GM18511 (cell line): ENCODE data around the gene APOB.
A peak's percentile ranks its signal among the peaks of the same experiment; 100 is the strongest.

ENCODE experiments used
- ATAC-seq: cut with Tn5 transposase; IDR thresholded peaks from one replicate; pipeline ENCODE4 v1.9.1; 2021; ENCODE audit warnings: mild to moderate bottlenecking, moderate library complexity; ENCODE audit not compliant: unreplicated experiment

Gene APOB

DNA sequence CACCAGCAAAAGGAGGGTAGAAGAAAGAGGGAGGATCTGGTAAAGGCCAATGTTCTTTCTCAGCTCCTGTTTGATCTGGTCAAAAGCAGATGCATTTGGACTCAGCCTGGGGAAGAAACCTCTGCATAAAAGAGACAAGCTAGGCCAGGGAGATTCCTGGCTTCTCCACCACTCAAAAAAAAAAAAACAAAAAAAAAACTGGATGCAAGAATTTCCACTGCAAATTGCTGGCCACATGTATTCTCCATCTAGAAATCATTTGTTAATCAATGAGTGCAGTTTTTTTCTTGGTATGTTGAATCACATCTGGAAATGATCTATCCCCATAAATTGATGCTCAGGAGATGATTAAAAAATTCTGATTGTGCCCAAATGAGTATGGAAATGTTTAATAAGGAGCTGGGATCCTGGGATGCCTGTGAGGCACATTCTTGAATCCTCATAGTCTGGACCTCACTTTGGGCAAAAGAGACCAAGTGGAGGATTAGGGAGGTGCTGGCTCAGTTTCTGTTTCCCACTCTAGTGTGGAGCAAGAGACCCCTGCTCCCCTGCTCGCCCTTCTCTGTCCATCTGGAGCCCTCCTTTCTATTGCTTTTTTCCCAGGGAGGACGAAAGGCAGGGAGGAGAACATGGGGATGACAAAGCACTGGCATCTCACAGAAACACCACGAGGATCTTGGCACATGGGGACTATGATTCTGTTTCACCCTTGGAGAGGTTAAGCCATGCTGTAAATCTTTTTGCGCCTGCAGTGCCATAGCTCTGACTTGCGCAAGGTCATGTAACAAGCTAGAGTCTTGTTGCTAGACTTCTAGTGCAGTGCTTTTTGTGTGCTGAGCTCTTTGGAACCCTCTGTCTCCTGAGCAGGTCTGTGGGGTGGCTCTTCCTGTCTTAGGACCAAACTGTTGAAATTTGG, 57.6 kb downstream of the APOB start:
- no peak for ATAC-seq

DNA sequence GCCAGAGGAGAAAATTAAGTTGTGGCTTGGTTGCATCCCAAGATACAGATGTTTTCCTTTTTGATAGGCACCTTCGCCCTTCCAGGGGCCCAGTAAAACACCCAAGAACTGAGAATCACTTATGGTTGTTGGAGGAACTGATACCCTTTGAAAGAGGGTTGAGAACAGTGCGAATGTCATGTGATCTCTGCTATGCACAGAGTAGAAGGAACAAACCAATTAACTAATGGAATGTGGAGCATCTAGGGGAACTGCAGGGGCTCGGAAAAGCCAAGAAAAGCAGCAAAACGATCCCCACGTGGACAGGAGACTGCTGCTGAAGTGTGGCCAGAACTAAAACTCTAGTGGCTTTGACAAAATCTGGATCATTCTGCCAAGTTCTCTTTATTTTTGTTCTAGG, 58.8 kb downstream of the APOB start:
- ATAC-seq = no peak

DNA sequence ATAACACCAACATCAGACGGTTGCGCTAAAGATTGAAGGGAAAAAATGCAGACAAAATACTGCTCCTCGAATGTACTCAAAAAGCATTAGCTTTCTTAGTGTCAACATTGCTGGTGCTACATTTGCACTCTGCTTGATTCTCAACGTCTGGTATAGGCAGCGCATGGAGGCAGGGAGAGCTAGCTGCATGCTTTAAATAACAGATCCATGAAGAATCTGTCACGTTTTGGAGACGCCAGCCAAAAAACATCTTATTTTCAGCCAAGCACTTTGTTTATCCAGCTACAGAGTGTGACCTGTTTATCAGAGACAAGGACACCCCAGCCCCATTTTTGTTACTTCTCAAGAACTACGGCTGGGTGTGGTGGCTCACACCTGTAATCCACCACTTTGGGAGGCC, 59.5 kb downstream of the APOB start:
- ATAC-seq = no peak

DNA sequence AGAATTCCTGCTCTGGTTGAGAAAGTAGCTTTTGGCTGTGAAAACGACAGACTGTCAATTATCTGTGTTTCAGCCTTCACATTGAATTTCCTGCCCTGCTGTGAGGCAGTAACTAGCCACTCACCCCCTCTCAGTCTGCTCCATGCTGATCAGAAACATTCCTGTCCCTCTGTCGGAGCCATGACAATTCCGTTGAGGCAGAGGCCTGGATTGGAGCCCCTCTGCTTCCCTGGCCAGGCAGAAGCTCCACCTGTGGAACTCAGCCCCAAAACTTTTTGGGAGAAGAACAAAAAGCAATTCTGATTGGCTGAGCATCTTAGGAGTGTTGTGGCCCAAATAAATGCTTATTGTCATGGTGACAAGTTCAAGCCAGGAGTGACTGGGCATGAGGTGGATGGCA, 60.0 kb downstream of the APOB start:
- no peak for ATAC-seq

DNA sequence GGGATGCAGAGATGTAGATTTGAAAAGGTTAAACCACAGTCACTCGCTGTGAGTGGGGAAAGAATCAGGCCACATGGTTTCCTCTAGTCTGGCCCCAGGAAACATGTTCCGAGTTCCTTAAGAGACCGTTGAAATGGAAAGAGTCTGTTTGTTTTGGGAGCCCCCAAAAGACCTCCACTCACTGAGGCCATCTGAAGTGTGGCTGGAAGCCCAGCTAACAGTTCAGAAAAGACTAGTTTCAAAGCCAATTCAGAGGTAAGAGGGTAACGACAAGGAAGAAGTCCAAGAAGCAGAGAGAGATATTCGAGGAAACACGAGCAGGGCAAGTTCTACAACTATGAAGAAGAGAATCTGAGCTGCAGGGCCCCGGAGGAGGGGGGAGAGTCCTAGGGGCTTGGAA, 61.0 kb downstream of the APOB start:
- ATAC-seq = no peak

DNA sequence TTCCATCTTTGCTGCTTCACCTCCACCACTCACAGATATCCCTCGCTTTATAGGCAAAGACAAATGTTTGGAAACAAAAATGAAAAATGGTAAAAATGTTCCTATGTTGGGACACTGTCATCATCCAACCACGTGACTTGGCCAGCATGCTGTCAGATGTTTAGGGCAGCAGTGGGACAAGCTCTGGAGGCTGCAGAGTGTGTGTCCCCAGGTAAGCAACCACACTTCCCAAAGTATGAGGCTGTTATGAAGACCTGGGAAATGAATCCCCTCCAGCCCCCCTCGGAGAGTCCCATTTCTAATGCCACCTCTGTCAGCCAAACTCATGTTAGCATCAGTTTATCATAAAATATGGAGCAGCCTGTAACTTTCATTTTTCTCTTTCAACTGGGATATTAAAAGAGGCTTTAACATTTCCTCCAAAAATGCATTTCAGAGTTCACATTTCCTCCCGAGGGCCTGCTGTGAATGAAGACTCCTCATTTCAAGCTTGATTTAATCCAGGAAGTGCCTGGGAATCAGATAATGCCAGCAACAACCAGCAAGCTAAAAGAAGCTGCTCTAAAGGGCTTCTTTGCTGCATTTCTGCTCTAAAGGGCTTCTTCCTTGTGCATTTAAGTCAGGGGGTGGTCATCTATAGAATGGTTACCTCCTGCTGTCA, 66.2 kb downstream of the APOB start:
- ATAC-seq = no peak

DNA sequence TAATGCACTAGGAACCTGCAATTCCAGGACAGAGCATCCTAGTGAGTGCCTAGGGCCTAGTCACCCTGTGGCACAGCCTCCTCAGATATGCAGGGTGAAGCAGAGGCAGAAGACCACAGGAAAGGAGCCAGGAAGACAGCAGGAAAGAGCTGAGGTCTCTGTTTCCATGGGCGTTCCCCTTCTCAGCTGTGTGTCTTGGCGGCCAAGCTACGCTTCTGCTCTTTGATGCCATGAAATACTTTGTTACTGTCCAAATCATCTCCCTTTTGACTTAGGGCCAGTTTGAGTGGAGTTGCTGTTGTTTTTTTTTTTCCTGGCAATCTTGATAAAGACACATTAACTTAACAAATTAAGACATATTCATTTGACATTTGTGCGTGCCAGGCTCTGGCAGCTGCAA, 67.3 kb downstream of the APOB start:
- no peak for ATAC-seq

DNA sequence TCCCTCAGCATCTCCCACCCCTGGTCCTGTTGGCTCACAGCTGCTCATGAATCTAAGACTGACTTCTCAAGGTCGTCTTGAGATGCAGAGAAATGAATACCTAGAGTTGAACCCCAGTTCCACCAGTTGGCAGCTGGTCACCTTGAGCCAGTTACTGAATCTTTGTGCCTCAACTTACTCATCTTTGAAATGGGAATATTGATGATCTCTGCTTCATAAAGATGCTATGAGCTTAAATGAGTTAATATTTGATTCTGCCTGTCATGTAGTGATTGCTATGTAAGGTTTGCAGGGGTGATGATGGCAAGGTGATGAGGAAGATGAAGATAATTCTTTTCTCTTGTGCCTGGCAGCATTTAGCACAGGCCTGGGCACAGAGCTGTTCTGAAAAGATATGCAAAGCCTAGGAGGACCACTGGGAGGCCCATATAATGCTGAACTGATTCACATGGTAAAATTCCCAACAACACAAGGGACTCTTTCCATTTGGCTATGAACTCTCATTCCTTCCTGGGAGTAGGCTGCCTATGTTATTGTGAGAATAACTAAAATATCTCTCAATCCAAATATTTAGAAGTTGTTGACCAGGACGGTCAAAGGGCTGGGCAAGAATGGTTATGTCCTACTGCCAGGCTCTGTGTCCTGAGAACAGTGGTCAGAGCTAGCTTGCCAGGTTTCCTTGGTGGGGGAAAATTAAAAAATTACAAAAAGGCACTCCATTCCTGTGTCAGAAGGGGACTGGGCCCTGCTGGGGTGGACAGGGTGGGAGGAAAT, 70.9 kb downstream of the APOB start:
- ATAC-seq = no peak

DNA sequence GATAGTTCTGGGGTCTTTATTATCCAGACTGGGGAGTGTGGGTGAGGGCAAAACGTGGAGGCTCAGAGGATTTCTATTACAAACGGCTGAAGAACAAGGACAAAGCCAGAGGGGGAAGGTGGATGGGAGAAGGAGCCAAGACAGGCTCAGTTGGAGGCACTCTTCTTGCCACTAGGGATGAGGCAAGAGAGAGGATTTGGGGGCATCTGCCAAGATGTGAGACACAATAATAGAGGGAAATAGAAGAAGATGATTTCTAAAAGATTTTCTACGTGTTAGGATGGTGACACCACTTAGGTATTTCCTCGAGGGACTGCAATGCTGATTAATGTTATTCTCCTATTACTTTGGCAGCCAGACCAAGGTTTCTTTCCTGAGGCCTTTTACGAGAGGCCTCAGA, 71.8 kb downstream of the APOB start:
- no peak for ATAC-seq

DNA sequence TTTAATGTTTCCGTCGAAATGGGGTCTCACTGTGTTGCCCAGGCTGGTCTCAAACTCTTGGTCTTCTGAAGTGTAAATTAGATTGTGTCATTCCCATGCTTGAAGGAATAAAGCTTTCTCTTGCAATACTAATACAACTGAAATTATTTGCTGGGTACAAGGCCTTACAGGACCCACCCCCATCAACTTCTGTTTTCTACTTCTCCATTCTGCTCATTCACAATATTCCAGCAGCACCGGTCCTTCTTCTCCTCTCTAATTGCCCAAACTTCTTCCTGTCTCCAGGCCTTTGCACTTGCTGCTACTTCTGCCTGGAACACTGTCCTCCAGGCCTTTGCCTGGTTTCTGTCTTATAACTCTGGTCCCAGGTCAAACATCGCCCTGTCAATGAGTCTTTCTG, 73.8 kb downstream of the APOB start:
- ATAC-seq = no peak

DNA sequence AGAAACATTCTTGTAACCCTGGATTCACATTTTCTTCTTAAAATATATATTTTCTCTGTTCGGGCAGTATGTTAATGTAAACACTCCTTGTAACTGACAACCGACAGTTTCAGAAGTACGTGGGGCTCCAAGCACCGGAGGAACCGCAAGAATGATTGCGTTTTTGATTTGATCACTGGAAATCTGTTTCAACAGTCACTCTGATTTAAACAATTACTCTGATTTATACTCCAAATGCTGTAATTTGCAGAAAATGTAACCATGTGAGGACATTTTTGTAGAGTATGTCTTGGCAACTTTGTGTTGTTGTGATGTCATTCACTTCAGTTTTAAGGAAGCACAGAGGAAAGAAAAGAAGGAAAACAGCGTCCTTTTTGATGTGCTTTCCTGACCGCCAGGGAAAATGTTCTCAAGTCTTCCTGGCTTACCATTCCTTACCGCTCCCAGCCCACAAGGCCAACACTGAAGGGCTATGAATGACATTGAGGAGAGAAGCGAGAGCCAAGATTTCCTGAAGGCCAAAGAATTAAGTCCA, 77.7 kb downstream of the APOB start:
- no peak for ATAC-seq

DNA sequence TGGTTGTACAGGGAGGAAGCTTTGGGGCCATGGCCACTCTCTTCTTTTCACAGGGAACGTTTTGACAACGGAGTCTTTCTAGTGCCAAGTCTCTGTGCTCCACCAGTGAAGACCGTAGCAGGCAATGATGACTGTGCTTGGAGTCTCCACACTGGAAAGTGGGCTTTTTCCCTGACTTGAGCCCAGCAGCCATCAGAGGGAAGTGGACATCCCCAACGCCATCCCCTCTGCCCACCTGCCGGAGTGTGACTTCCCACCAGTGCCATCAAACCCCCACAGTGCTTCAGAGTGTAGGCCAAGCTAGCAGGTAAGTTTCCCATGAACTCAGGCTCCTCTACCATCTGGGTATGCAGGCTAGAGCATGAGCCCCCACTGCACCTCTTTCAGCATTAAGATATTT, 78.7 kb downstream of the APOB start:
- ATAC-seq = no peak

DNA sequence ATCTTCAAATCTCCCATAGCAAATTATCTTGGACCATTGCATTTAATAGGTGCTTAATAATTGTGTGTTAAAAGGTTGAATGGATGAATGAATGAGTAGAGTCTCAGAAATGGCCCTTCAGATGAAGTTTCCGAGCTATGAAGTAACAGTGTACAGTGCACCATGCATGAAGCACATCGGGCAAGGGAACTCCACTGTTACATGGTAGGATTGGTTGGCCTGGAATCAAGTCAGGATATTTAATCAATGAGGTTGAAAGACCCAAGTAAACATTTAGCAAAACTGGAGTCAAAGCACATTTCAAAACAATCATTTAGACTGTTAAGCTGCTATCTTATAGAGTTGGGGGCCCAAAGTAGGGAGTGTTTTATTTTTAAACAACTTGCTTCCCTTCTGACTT, 80.0 kb downstream of the APOB start:
- ATAC-seq = no peak

DNA sequence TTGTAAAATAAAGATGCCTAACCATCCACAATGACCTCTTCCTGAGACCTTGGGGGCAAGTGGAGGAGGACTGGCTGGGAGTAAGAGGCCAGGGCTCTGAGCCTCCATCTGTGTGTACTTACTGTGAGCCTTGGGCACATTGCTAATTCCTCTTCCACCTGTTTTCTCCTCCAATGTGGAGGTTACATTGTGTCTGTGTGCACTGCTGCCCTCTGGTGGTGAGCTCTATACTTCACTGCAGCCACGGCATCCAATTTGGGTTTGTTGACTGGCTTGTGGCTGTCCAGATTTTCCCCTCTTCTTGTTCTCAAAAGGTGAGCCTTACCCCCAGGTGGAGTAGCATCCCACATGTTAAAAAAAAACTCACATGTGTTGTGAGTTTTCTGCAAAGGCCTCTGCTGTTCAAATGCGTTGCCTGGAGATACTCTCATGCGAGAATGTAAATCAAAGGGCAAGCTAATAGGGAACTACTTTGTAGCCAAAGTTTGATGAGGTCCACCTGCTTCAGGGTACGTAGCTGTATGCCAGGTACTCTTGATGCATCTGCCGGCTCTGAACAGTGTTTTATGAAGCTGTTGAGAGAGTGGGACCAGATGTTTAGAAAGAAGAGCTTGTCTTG, 80.8 kb downstream of the APOB start:
- ATAC-seq = peak; percentile 91

DNA sequence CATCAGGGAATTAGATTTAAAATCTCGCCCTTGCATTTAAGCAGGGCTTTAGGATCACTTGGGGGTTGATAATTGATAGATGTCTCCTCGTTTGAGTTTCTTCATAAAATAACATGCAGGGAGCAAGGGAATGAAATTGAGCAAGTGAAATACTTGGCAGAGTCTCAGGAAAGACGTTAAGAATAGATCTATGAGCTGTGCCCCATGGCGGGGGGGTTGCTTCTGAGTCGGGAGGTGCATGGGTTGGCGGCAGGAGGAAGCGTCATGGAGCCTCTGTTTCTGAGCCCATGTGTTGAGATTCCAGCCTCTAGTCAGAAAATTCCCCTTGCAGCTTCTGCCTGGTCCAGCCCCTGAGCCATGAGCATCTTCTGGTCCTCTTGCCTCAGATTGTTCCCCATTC, 82.0 kb downstream of the APOB start:
- ATAC-seq = no peak

DNA sequence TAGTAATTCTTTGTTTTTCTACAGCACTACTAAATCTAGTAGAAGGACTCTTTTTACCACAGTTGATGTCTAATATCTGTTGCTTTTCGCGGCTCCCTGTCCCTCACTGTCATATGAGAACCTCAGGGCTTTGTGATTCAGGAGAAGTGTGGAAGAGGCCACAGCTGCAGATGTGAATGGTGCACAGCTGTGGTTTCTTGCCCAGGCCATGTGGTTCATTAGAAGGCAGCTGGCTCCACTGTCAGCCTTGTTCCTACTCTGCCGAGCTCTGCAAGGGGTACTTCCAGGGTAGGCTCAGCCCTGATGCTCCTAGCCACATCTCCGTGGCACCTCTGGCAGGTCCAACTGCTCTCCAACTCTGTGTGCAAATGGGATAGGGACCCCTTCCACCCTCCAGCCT, 83.9 kb downstream of the APOB start:
- no peak for ATAC-seq

DNA sequence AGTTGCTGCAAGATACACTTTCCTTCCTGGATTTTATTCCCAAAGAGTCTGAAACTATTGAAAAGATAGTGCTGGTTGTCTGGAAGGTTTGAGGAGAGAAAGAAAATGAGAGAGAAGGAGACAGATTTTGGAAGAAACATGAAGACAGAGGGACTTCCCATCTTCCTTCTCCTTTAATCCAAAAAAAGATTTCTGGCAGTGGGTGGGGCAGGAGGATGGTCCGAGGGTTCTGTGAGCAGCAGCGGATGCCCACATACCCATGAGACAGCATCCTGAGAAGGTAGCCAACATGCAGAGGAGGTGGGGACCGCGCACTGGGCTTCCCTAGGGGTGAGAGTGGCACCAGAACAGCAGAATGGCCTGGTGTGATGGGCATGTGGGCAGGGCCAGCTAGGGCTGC, 84.6 kb downstream of the APOB start:
- ATAC-seq = no peak

DNA sequence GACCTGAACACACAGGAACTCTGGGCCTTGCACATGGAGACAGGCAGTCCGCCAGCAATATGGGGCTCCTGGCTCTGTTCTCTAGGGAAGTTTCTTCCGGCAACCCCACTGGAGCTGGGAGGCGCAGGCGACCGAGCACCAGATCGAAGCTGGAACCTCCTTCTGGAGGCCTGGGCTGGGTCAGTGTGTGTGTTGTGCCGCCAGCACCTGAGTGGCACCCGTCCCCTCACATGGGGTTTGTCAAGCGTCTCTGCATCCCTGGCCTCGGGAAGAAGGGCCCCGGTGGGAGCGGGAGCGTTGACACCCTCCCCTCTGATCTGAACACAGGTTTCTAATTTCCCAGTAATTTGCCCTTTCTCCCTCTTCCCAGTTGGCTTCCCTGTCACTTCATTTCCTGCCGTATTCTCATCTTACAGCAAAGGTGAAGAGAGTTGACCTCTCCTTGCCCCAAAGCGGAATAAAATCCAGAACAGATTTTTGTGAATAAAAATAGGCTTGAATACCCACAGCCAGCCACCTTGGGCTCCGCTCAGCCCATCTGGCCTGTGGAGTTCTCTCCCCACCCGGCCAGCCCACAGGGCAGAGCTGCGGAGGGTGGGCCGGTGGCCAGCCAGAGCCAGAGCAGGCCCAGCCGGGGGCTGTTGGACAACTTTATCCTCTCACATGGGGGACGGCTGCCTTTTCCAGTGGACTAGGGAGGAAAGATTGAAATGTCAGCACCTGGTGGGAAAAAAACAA, 85.9 kb downstream of the APOB start:
- ATAC-seq = no peak

DNA sequence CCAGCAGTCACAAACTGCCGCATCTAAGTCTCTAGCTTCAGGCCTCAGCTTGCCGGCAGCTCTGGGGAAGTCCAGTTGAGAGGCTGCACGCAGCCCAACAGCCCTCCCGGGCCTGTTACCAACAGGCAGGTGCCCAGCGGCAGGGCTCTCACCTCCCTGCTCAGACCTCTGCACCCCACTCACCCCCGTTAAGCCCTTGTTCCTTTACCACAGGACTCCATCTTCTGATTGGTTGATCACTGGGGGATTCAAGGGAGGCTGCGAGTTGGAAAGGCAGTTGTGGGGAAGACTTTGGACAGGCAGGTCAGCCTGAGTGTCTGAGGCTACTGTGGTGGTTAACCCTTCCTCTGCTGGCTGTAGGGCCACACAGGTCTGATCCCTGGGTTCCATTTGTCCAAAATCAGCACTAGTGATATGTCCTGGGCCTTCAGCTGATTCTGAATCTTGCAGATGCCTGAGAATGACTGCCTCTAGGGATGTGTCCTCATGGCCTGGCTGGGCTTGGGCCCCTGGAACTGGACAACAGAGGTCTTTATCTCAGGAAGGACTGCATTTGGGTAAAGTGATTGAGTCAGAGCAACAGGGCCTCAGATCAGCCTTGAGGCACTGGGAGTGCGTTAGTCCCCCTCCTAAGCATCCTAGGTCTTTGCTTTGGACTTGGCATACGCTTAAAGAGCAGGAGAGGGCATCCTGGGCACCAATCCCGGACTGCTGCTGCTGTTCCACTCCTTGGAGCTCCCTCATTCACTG, 88.4 kb downstream of the APOB start:
- ATAC-seq = no peak
